ENCODE data around the gene PMPCB. TPM values are rescaled to one million over a fixed set of nuclear protein-coding genes. Genes with fewer than 3 reads are reported as not detected.
"Not testable (repeated sequence)": the region's sequence is repeated elsewhere in the genome, so short reads cannot be mapped to it uniquely, and the experiment has no call there.

Gene PMPCB
- polyA plus RNA-seq, 1 donor, result 90.5 TPM

DNA sequence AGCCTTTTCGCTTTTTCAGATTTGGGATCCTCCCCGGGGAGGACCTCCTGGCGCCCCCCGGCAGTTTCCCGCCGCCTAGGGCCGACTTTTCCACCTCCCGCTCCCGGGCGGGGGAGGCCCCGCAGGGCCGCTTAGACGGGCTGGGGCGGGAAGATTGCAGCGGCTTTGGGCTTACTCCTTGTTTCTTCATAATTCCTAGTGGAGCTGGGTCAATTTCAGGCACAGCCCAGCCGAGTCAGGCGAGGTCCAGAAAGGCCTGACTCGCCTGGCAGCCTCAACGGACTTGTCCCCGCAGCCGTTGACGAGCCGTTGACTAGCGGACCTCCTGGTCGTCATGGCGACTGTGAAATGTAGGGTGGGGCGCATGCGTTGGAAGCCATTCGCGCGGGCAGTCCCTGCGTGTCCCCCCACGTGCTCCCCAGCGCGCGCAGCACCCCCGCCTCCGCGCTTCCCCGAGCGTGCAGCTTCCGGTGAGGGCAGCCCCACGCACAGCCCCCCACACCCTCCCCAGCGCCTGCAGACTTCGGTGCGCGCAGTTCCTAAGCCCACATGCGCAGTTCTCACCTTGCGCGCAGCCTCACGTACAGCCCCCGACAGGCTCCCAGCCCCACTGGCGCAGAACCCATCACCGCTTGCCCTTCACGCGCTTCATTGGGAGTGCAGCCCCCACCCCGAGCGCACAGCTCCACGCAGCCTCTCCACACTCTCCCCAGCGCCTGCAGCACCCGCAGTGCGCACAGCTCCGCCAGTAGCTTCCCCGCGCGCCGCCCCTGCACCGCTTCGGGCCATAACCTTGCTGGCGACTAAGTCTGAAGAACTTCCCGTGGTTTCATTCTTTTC, 17.1 kb upstream of the PMPCB start:
- H3K4me1 ChIP-seq (ENCODE audit: control insufficient read depth, insufficient read depth, low read length); H3K36me3 ChIP-seq (ENCODE audit: control insufficient read depth, insufficient read depth, low read length); H3K9me3 ChIP-seq (ENCODE audit: control insufficient read depth, low read depth, low read length); H3K27ac ChIP-seq (ENCODE audit: low read length): not testable (repeated sequence)
- no CpG with 5 or more reads among the region's 71 CpGs for WGBS (ENCODE audit: insufficient coverage, low lambda C conversion rate)
- DNase-seq, result peak; percentile 35 to 60
- Histone ChIP-seq H3K27me3 (ENCODE audit: control insufficient read depth, insufficient read depth, low read length) (peaks cover 23% of the 10 kb centered on the region), H3K4me3 (ENCODE audit: low read length) (peak overlapping the region; percentile 43)

DNA sequence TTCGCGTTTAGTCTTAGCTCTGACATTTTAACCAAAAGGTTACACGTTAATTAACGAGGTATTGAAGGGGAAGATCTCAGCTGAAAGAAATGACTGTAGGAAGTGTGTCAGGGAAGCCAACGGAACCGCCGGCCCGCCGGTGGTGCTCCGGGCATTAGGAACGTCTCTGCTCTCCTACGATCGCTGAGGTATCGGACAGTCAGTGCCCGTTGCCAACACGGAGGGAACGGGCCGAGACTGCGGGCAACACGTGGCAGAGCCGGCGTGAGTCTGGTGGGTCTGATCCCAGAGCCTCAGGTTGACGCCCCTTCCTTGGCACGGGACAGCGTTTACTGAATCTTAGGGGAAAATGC, 16.5 kb upstream of the PMPCB start:
- H3K9me3 ChIP-seq (ENCODE audit: control insufficient read depth, low read depth, low read length); H3K4me1 ChIP-seq (ENCODE audit: control insufficient read depth, insufficient read depth, low read length); H3K36me3 ChIP-seq (ENCODE audit: control insufficient read depth, insufficient read depth, low read length); H3K27ac ChIP-seq (ENCODE audit: low read length); DNase-seq: not testable (repeated sequence)
- Histone ChIP-seq H3K4me3 (ENCODE audit: low read length) (peak overlapping the region; percentile 43), H3K27me3 (ENCODE audit: control insufficient read depth, insufficient read depth, low read length) (peaks cover 23% of the 10 kb centered on the region)
- 0% methylated on average over 2 of the region's 25 CpGs for WGBS (ENCODE audit: insufficient coverage, low lambda C conversion rate)

DNA sequence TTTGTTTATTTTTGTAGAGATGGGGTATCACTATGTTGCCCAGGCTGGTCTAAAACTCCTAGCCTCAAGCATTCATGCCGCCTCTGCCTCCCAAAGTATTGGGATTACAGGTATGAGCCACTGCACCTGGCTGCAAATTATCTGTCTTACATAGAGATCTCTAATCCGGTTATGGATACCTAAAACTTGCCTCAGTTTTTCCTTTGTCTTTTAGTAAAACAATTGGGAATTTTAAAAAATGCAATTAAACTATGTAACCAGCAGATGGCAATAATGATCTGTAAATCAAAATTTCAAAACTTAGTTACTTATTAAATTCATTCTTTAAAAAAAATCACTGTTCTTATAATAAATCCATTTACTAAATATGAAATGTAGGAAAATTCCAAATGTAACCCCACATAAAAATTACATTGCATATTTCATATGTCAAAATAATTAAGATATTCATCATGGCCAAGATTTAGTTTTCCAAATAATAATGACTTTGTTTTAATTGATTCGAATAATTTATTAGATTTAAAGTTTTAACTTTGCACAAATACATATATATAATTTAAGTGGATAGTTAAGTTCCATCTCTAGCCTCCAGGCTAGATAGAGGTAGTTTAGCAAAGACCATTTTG, 14.3 kb upstream of the PMPCB start:
- H3K27me3 ChIP-seq (ENCODE audit: control insufficient read depth, insufficient read depth, low read length), result peaks cover 22% of the 10 kb centered on the region
- DNase-seq; H3K9me3 ChIP-seq (ENCODE audit: control insufficient read depth, low read depth, low read length); H3K27ac ChIP-seq (ENCODE audit: low read length); H3K4me3 ChIP-seq (ENCODE audit: low read length); H3K4me1 ChIP-seq (ENCODE audit: control insufficient read depth, insufficient read depth, low read length); H3K36me3 ChIP-seq (ENCODE audit: control insufficient read depth, insufficient read depth, low read length): not testable (repeated sequence)
- no CpG with 5 or more reads among the region's 3 CpGs for WGBS (ENCODE audit: insufficient coverage, low lambda C conversion rate)

DNA sequence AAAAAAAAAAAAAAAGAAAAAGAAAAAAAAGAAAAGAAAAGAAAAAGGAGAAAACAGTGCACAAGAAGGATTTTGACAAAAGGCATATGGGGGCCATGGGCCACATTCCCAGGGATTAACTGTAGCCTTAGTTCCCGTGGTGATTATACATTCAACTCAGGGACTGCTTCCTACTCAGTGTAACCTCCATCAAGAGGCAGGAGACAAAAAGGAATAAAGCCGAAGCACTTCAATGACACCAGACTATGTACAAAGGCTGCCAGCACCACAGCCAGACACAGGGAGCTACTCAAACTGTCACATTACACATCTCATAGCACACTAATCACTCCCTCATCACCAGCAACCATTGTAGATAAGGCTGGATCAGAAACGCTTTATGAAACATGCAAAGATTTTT, 5.1 kb upstream of the PMPCB start:
- no peaks in the 10 kb centered on the region for H3K9me3 ChIP-seq (ENCODE audit: control insufficient read depth, low read depth, low read length)
- WGBS (ENCODE audit: insufficient coverage, low lambda C conversion rate), result no CpG with 5 or more reads among the region's 3 CpGs

DNA sequence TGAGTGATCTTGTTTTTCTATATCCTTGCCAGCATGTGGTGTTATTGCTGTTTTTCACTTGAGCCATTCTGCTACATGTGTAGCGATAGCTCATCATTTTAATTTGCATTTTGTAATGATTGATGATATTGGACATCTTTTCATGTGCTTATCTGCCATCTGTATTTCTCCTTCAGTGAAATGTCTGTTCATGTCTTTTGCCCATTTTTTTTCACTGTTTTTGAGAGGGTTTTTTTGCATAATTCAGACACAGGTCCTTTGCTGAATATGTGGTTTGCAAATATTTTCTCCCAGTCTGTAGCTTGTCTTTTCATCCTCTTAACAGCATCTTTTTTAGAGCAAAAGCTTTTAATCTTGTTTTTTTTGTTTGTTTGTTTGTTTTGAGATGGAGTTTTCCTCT, 3.7 kb upstream of the PMPCB start:
- DNase-seq, result no peak
- H3K9me3 ChIP-seq (ENCODE audit: control insufficient read depth, low read depth, low read length), result no peaks in the 10 kb centered on the region
- no peak overlapping the region for H3K27ac ChIP-seq (ENCODE audit: low read length)
- H3K4me3 ChIP-seq (ENCODE audit: low read length), result no peak overlapping the region
- H3K36me3 ChIP-seq (ENCODE audit: control insufficient read depth, insufficient read depth, low read length), result no peaks in the 10 kb centered on the region
- H3K4me1 ChIP-seq (ENCODE audit: control insufficient read depth, insufficient read depth, low read length), result peaks cover 2% of the 10 kb centered on the region
- 100% methylated on average over 1 of the region's 1 CpG for WGBS (ENCODE audit: insufficient coverage, low lambda C conversion rate)
- H3K27me3 ChIP-seq (ENCODE audit: control insufficient read depth, insufficient read depth, low read length), result no peaks in the 10 kb centered on the region

More for the DNA sequence above, 5.1 kb upstream of the PMPCB start:
- H3K27ac ChIP-seq (ENCODE audit: low read length), result no peak overlapping the region
- DNase-seq, result no peak
- no peaks in the 10 kb centered on the region for H3K27me3 ChIP-seq (ENCODE audit: control insufficient read depth, insufficient read depth, low read length)
- no peak overlapping the region for H3K4me3 ChIP-seq (ENCODE audit: low read length)
- H3K4me1 ChIP-seq (ENCODE audit: control insufficient read depth, insufficient read depth, low read length), result no peaks in the 10 kb centered on the region
- H3K36me3 ChIP-seq (ENCODE audit: control insufficient read depth, insufficient read depth, low read length), result no peaks in the 10 kb centered on the region

DNA sequence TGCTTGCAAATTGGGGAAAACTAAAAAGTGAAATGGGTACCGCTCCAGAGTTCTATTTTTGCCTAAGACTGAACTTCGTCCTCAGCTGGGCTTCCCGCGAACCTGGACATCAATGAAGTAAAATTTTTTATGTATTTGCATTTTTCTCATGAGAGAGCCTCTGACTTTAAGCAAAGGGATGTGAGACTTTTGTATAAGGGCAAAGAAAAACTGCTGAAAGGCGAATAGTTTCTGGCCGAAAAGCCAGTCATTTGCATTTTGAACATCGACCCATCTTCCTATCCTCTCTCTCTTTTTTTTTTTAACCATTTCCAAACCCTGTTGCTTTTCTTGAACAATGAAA, 573 bp downstream of the PMPCB start:
- H3K27me3 ChIP-seq (ENCODE audit: control insufficient read depth, insufficient read depth, low read length), result no peaks in the 10 kb centered on the region
- 0% methylated on average over 3 of the region's 7 CpGs for WGBS (ENCODE audit: insufficient coverage, low lambda C conversion rate)
- H3K4me1 ChIP-seq (ENCODE audit: control insufficient read depth, insufficient read depth, low read length), result peaks cover 3% of the 10 kb centered on the region
- peaks cover 26% of the 10 kb centered on the region for H3K36me3 ChIP-seq (ENCODE audit: control insufficient read depth, insufficient read depth, low read length)
- H3K27ac ChIP-seq (ENCODE audit: low read length), result no peak overlapping the region
- no peak for DNase-seq
- no peaks in the 10 kb centered on the region for H3K9me3 ChIP-seq (ENCODE audit: control insufficient read depth, low read depth, low read length)
- H3K4me3 ChIP-seq (ENCODE audit: low read length), result peak overlapping the region; percentile 83

DNA sequence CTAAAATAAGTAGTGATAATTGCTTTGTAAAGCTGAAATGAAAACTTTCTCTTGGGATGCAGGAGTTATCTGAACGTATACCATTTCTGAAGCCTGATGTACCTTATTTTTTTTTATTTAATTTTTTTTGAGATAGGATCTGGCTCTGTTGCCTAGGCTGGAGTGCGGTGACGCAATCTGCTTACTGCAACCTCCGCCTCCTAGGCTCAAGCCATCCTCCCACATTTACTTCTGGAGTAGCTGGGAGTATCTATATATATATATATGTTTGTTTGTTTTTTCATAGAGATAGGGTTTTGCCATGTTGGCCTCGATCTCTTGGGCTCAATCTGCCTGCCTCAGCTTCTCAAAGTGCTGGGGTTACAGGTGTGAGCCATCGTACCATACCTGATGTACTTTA, 2.4 kb downstream of the PMPCB start:
- peaks cover 41% of the 10 kb centered on the region for H3K36me3 ChIP-seq (ENCODE audit: control insufficient read depth, insufficient read depth, low read length)
- peaks cover 3% of the 10 kb centered on the region for H3K4me1 ChIP-seq (ENCODE audit: control insufficient read depth, insufficient read depth, low read length)
- H3K27ac ChIP-seq (ENCODE audit: low read length), result no peak overlapping the region
- WGBS (ENCODE audit: insufficient coverage, low lambda C conversion rate), result no CpG with 5 or more reads among the region's 6 CpGs
- H3K4me3 ChIP-seq (ENCODE audit: low read length), result no peak overlapping the region
- H3K9me3 ChIP-seq (ENCODE audit: control insufficient read depth, low read depth, low read length), result no peaks in the 10 kb centered on the region
- H3K27me3 ChIP-seq (ENCODE audit: control insufficient read depth, insufficient read depth, low read length), result no peaks in the 10 kb centered on the region
- no peak for DNase-seq

DNA sequence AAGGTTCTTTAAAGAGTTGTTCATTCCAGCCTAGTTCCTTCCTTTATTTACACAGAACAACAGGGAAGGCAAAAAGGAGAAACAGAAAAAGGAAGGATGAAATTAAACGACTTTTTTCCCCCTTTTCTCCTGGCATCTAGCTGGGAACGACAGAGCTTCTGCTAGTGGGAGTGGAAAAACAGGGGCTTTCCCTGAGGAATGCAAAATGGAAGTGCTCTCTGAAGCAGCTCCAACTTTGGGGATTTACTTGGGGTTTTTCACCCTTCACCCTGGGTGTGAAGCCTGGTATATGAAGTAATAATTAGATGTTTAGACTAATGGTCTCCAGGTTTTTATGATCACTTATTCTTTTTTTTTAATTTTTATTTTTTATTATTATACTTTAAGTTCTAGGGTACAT, 4.2 kb downstream of the PMPCB start:
- peaks cover 3% of the 10 kb centered on the region for H3K4me1 ChIP-seq (ENCODE audit: control insufficient read depth, insufficient read depth, low read length)
- H3K27me3 ChIP-seq (ENCODE audit: control insufficient read depth, insufficient read depth, low read length), result no peaks in the 10 kb centered on the region
- no peaks in the 10 kb centered on the region for H3K9me3 ChIP-seq (ENCODE audit: control insufficient read depth, low read depth, low read length)
- H3K27ac ChIP-seq (ENCODE audit: low read length), result no peak overlapping the region
- no peak for DNase-seq
- no peak overlapping the region for H3K4me3 ChIP-seq (ENCODE audit: low read length)
- H3K36me3 ChIP-seq (ENCODE audit: control insufficient read depth, insufficient read depth, low read length), result peaks cover 54% of the 10 kb centered on the region
- no CpG with 5 or more reads among the region's 2 CpGs for WGBS (ENCODE audit: insufficient coverage, low lambda C conversion rate)

DNA sequence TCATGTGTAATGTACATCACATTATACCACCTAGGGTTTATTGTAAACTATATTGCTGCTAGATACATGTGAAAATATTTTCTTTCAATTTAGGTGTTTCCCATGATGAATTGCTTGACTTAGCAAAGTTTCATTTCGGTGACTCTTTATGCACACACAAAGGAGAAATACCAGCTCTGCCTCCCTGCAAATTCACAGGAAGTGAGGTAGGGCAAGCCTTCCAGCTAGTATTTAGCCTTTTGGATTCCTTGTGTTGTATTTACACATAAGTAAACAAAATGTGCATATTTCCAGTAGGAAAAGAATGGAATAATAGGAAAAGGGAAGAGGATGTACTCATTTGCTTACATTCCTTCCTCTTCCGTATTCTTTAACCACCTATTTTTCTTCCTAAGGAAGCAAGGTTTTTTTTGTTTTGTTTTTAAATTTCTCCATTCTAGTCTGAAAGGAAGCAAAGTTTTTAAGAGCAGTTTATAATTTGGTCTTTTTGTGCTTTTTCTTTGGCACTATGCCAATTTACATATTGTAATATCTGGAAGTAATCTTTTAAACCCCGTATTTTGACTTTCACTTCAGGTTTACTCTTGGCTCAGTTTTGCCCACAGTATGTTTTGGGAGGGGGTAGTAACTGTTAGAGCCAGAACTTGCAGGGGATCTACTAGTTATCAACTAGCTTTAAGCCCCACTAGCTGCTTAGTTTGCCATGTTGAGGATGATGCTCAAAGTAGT, 10.4 kb downstream of the PMPCB start:
- Histone ChIP-seq H3K4me1 (ENCODE audit: control insufficient read depth, insufficient read depth, low read length) (no peaks in the 10 kb centered on the region), H3K4me3 (ENCODE audit: low read length) (no peak overlapping the region), H3K27ac (ENCODE audit: low read length) (no peak overlapping the region), H3K9me3 (ENCODE audit: control insufficient read depth, low read depth, low read length) (no peaks in the 10 kb centered on the region), H3K27me3 (ENCODE audit: control insufficient read depth, insufficient read depth, low read length) (no peaks in the 10 kb centered on the region), H3K36me3 (ENCODE audit: control insufficient read depth, insufficient read depth, low read length) (peaks cover 84% of the 10 kb centered on the region)
- no peak for DNase-seq
- 92% methylated on average over 2 of the region's 3 CpGs for WGBS (ENCODE audit: insufficient coverage, low lambda C conversion rate)

DNA sequence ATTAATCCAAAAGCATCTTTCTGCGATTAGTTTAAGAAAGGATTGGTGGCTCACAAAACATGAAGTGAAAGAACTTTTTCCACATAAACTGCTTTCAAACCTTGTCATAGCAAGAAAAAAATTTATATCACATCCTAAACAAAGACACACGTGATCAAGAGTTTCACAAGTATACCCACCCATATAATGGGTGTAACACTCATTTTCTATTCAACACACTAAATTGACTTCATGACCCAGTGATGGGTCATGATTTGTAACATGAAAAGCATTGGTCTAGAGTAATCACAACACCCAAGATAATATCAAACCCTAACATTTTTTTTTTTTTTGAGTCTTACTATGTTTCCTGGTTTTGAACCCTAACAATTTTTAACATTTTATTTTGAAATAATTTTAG, 17.6 kb downstream of the PMPCB start:
- 100% methylated on average over 1 of the region's 2 CpGs for WGBS (ENCODE audit: insufficient coverage, low lambda C conversion rate)
- Histone ChIP-seq H3K27ac (ENCODE audit: low read length) (no peak overlapping the region), H3K4me1 (ENCODE audit: control insufficient read depth, insufficient read depth, low read length) (no peaks in the 10 kb centered on the region), H3K36me3 (ENCODE audit: control insufficient read depth, insufficient read depth, low read length) (peaks cover 77% of the 10 kb centered on the region), H3K4me3 (ENCODE audit: low read length) (no peak overlapping the region), H3K27me3 (ENCODE audit: control insufficient read depth, insufficient read depth, low read length) (no peaks in the 10 kb centered on the region), H3K9me3 (ENCODE audit: control insufficient read depth, low read depth, low read length) (no peaks in the 10 kb centered on the region)
- DNase-seq, result no peak
